ENCODE measurements around the gene PLS3.

GRCh38 chrX:115553171-115553570, 7.8 kb upstream of the PLS3 start:
- TF ChIP-seq CTCF (IDR thresholded peaks at IDR 0.05) (no peak), POLR2A (IDR thresholded peaks at IDR 0.05) (no peak)
